ENCODE data around the gene SLC26A6.

The SLC26A6 gene

GRCh38 chr3:48596676-48597407 is 38.4 kb downstream of the SLC26A6 start:
- no peak overlapping the region for H3K4me3 ChIP-seq (ENCODE audit: low read depth, low read length)
- TF ChIP-seq, protein P1, sequence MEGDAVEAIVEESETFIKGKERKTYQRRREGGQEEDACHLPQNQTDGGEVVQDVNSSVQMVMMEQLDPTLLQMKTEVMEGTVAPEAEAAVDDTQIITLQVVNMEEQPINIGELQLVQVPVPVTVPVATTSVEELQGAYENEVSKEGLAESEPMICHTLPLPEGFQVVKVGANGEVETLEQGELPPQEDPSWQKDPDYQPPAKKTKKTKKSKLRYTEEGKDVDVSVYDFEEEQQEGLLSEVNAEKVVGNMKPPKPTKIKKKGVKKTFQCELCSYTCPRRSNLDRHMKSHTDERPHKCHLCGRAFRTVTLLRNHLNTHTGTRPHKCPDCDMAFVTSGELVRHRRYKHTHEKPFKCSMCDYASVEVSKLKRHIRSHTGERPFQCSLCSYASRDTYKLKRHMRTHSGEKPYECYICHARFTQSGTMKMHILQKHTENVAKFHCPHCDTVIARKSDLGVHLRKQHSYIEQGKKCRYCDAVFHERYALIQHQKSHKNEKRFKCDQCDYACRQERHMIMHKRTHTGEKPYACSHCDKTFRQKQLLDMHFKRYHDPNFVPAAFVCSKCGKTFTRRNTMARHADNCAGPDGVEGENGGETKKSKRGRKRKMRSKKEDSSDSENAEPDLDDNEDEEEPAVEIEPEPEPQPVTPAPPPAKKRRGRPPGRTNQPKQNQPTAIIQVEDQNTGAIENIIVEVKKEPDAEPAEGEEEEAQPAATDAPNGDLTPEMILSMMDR (IDR thresholded peaks at IDR 0.05; ENCODE audit: insufficient read depth, low read length, missing control alignments), result no peak
- ChIA-PET POLR2A (no interaction called here), CTCF (interaction anchor here (0.9 to 3.1 kb wide), 2 partner anchors 9 to 38 kb away, joined by 5 to 25 read pairs; partner anchors contain the start of gene PFKFB4)
- no peak for DNase-seq (ENCODE audit: low read depth, low spot score)

GRCh38 chr3:48596157-48596556 is 39.1 kb downstream of the SLC26A6 start:
- no peak overlapping the region for H3K4me3 ChIP-seq (ENCODE audit: low read depth, low read length)
- ChIA-PET POLR2A (interaction anchor here (0.9 kb wide), 2 partner anchors 31 to 38 kb away, joined by 3 to 5 read pairs; no protein-coding TSS in a partner anchor), CTCF (interaction anchor here (0.8 to 1.7 kb wide), 2 partner anchors 39 to 62 kb away, joined by 3 read pairs; partner anchors contain the start of gene SLC26A6)
- TF ChIP-seq, protein P1 (IDR thresholded peaks at IDR 0.05; ENCODE audit: insufficient read depth, low read length, missing control alignments), result no peak
- DNase-seq (ENCODE audit: low read depth, low spot score), result no peak

GRCh38 chr3:48595526-48596121 is 39.6 kb downstream of the SLC26A6 start:
- TF ChIP-seq, protein P1 (IDR thresholded peaks at IDR 0.05; ENCODE audit: insufficient read depth, low read length, missing control alignments), result no peak
- H3K4me3 ChIP-seq (ENCODE audit: low read depth, low read length), result peak overlapping the region; percentile 65
- ChIA-PET CTCF (interaction anchor here (0.8 to 1.7 kb wide), 2 partner anchors 40 to 62 kb away, joined by 3 read pairs; partner anchors contain the start of gene SLC26A6), POLR2A (interaction anchor here (0.9 to 1.0 kb wide), 3 partner anchors 30 to 122 kb away, joined by 3 to 5 read pairs (median 3); no protein-coding TSS in a partner anchor)
- DNase-seq (ENCODE audit: low read depth, low spot score), result no peak

DNA sequence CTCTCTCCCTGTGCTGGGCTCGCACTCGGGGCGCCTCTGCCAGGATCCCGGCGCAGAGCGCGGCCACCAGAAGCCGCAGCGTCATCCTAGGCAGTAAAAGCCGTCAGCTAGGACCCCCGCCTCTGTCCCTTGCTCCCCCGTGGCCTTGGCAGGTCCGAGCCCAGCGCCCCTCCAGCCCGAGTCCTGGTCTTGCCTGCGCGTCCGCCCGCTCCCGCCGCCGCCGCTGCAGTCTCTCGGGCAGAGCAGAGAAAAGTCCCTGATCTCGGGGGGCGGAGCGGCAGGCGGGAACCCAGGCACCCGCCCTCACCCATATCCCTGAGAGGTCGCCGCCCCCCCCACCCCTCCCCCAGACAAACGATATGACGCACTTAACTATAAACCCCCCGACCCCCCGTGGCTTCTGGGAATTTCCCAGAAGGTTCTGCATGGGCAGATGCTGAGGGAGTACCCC is 40.2 kb downstream of the SLC26A6 start, which contains the start of gene COL7A1:
COL7A1 (minus strand) TSS at position 255 of the 451 bp plus-strand sequence; CDS start at position 85, 170 bp downstream.
- POLR2A ChIA-PET, result interaction anchor here (1.0 kb wide), 1 partner anchor 122 kb away, joined by 3 read pairs; no protein-coding TSS in a partner anchor
- peak within 1 kb of the TSS; percentile 65 for H3K4me3 ChIP-seq (ENCODE audit: low read depth, low read length)
- CTCF ChIA-PET, result interaction anchor here (0.8 to 1.7 kb wide), 2 partner anchors 40 to 63 kb away, joined by 3 read pairs; partner anchors contain the start of gene SLC26A6
- TF ChIP-seq, protein P1 (IDR thresholded peaks at IDR 0.05; ENCODE audit: insufficient read depth, low read length, missing control alignments), result no peak
- DNase-seq (ENCODE audit: low read depth, low spot score), result no peak

DNA sequence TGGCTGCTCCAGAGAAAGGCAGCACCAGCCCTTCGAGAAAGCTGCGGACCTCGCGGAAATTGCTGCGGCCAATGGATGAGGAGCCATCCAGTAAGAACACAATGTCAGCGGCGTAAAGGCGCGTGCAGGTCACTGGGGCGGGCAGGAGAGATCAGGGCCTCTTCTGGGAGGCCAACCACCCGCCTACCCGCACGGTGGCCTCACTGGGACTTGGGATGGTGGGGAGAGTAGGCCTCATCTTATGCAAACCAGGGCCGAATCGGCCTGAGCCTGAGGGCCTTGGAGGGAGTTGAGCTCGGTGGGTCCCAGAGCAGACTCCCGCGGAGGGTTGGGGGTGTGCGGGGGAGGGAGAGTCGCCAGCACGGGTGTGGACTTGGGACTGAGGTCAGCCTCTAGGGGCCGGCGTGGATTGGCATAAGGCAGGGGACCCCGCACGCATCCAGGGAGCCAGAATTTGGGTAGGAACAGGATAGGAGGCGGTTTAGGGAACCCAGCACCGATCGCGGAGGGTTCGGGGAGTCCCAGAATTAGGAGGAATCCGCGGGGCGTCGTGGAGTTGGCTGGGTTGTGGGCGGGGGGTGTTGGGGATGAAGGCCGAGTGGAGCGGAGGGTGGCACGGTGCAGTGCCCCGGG is 40.7 kb downstream of the SLC26A6 start:
- no peak for DNase-seq (ENCODE audit: low read depth, low spot score)
- POLR2A ChIA-PET, result no interaction called here
- TF ChIP-seq, protein P1 (IDR thresholded peaks at IDR 0.05; ENCODE audit: insufficient read depth, low read length, missing control alignments), result no peak
- peak overlapping the region; percentile 65 for H3K4me3 ChIP-seq (ENCODE audit: low read depth, low read length)
- CTCF ChIA-PET, result interaction anchor here (1.7 kb wide), 1 partner anchor 63 kb away, joined by 3 read pairs; no protein-coding TSS in a partner anchor
